ENCODE results near the gene BIRC2. TPM values are rescaled to one million over a fixed set of nuclear protein-coding genes. Genes with fewer than 3 reads are reported as not detected.
"Not testable (repeated sequence)": the region's sequence is repeated elsewhere in the genome, so short reads cannot be mapped to it uniquely, and the experiment has no call there.

Gene BIRC2
- polyA plus RNA-seq, 10 donors = 40.6 to 51.5 (median 47.2) TPM

DNA sequence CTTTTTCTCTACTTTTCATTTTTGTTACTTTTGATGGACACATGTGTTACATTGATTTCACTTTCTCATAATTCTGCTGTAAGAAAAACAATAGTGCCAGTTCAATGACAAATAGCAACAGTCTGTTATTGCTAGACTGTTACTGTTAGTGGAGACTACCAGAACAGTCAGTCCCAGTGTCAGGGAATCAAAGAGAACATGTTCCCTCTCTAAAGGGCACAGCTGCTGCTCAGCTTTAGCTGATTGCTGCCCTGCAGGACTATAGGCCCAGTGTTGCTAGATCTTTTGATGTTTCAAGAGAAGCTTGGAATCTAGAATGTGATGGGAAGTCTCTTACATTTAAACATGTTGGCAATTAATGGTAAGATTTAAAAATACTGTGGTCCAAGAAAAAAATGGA lies 26.3 kb upstream of the BIRC2 start:
- DNase-seq = no peak

DNA sequence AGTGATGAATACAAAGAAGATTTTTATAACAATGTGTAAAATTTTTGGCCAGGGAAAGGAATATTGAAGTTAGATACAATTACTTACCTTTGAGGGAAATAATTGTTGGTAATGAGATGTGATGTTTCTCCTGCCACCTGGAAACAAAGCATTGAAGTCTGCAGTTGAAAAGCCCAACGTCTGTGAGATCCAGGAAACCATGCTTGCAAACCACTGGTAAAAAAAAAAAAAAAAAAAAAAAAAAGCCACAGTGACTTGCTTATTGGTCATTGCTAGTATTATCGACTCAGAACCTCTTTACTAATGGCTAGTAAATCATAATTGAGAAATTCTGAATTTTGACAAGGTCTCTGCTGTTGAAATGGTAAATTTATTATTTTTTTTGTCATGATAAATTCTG lies 24.5 kb upstream of the BIRC2 start:
- DNase-seq = no peak

DNA sequence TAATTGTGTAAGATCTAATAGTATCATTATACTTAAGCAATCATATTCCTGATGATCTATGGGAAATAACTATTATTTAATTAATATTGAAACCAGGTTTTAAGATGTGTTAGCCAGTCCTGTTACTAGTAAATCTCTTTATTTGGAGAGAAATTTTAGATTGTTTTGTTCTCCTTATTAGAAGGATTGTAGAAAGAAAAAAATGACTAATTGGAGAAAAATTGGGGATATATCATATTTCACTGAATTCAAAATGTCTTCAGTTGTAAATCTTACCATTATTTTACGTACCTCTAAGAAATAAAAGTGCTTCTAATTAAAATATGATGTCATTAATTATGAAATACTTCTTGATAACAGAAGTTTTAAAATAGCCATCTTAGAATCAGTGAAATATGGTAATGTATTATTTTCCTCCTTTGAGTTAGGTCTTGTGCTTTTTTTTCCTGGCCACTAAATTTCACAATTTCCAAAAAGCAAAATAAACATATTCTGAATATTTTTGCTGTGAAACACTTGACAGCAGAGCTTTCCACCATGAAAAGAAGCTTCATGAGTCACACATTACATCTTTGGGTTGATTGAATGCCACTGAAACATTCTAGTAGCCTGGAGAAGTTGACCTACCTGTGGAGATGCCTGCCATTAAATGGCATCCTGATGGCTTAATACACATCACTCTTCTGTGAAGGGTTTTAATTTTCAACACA lies 23.3 kb upstream of the BIRC2 start:
- peak in 1 of 3 donors; percentile 58 for DNase-seq

DNA sequence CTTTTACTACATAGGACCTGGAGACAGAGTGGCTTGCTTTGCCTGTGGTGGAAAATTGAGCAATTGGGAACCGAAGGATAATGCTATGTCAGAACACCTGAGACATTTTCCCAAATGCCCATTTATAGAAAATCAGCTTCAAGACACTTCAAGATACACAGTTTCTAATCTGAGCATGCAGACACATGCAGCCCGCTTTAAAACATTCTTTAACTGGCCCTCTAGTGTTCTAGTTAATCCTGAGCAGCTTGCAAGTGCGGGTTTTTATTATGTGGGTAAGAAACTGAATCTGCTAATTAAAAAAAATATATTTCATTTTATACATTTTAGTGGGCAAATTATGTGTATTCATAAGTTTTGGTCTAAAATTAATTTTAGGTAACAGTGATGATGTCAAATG lies 21.9 kb upstream of the BIRC2 start:
- DNase-seq = no peak

DNA sequence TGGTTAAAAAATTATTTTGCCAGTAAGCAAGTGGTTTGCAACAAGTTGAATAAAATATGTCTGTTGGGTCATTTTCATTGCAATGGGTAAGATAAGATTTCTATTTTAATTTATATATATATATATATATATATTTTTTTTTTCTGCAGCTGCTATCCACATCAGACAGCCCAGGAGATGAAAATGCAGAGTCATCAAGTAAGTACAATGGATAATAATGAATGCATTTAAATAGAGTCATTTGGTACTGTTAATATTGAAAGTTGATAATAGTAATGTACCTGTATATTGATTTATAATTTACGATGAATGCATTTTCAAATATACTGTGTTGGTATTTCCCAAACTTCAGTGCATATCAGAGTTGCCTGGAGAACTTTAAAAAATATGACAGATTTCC lies 18.3 kb upstream of the BIRC2 start:
- DNase-seq = no peak

DNA sequence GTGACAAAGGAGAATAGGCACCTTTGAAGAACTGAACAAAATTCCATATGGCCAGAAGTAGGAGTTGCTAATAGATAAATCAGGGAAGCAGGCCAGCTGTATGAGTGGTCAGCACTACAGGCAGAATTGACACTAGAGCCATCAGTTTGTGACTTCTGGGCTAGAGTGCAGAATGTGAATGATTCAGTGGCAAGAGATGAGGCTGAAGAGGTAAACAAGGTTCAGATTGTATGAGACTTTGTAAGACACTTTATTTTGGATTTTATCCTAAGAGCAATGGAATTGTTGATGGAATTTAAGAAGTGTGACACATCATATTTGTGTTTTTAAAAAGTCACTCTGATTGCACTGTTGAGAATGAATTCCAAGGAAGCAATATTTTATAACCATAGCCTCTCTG lies 16.8 kb upstream of the BIRC2 start:
- DNase-seq = no peak

DNA sequence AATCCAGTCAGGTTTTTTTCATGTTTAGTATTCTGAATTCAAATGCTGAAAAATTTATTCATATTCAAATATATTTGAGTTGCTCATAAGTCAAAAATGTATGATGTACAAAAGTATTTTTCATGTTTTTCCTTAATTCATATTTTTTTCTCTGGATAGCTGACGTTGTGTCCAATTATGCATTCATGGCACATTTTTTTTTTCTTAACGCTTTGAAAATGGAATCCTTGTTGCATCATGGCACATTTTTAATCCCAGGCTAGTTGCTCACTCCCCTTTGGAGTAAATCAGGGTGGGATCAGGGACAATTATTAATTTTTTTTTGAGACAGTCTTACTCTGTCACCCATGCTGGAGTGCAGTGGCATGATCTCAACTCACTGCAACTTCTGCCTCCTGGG lies 15.7 kb upstream of the BIRC2 start:
- no peak for DNase-seq

DNA sequence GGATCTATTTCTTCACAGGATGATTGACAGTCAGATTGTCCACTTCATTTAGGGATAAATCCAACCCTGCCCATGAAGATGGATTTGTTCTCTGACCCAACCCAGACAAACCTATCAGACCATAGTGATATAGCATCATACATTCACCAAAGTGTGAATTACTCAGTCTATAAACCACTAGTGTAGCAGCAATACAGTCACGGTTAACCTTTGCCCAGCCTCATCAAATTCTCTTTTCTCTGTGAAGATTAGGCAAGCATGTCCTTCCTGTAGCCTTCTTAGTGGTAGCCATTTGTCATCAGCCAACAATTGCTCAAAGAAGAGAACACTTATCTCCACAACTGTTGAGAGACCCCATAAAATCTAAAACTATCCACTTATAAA lies 14.4 kb upstream of the BIRC2 start:
- DNase-seq = no peak

DNA sequence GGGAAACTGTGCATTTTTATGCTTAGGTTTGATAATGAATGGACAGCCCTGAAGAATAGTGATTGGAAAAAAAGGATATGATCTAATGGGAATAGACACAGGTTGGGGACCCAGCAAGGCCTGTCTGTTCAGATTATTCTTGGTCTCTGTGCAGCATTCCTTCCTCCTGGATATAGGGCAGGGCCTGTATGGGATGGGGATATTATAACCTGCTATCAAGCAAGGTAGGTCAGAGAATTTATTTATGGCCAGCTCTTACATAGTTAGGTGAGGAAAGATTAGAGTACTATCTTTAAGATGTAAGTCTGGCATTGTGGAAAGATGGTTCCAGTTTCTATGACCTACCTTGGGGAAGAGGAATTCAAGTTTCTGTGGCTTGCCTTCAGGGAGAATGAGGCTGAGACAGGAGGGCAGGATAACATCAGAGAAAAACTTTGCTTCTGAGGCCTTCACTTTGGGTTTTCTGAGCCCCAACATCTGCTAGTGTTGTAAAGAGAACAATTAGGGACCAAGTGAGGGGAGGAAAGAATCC lies 8.5 kb upstream of the BIRC2 start:
- DNase-seq = no peak

DNA sequence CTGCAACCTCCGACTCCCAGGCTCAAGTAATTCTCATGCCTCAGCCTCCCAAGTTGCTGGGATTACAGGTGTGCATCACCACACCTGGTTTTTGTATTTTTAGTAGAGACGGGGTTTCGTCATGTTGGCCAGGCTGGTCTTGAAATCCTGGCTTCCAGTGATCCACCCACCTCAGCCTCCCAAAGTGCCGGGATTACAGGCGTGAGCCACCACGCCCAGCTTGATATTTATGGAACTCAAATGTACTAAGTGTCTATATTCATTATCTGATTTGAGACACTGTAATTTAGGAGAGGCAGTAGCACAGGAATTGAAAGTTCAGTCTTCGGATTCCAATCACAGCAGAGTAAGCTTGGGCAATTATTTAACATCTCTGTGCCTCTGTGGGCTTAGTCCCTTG lies 5.7 kb upstream of the BIRC2 start:
- not testable (repeated sequence) for DNase-seq

DNA sequence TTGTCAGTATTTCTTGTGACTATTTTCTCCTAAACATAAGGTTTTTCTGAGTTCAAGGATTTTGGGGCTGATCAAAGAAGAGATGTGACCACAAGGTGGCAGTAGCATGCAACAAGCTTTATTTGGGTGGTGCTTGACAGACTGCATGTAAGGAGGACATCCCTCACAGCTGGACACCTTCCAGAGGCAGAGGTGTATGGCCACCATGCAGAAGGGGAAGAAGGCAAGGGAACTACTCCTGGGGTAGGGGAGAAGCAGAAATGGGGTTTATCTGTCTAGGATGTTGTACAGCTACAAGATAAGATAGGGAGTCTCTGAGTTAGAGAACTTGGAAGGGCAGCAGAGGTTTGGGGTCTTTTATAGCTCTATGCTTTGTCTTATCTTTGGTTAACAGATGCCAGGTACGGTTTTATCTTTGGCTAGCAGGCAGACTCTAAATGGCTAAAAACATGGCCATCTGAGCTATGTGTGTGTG lies 5.1 kb upstream of the BIRC2 start:
- DNase-seq = peak; percentile 79 to 91 (median 84)

DNA sequence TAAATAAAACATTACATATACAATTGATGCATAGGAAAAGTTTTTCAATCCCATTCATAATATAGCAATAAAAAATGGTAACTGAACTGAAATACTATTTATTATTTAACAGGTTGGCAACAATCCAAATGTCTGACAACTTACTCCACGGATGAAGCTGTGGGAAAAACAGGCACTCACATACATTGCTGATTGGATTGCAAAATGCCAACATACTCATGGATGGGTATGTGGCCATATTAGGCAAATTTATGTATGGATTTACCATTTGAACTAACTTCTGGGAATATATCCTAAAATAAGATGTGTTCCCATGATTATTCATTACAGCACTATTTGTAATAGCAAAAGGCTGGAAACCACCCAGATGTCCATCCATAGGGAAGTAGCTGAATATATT lies 3.2 kb upstream of the BIRC2 start:
- DNase-seq = peak in 1 of 3 donors; percentile 62

DNA sequence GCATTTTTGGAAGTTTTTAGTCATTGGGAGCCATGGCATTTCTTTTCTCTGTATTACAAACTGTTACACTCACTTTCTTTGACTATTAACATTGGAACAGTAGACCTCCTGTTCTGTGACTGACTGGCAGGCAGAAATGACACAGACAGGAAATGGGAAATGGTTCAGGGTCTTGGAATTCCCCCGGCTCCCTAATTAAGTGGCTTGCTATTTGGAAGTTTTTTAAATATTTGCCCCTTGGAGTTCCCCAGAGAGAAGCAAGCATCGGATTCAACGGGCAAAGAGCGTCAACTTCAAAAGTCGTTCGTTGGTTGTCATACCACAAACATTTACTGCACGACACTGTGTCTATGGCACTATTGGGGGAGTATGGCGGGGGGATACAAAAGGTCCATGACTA lies 1.1 kb upstream of the BIRC2 start:
- peak in 2 of 3 donors; percentile 42 to 74 for DNase-seq

DNA sequence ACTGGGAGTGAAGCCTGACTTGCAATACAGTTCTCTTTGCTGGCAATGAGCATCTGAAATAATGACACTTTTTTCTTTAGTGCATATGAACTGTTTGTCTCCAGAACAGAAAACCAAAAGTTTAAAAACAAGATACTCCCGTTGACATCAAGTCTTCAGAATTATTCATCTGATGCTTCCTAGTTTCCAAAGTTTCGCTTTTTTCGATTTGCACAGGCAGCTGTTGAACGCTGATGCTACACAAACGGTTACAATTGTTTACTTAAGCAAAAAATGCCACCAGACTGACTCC lies 612 bp upstream of the BIRC2 start:
- DNase-seq = no peak

DNA sequence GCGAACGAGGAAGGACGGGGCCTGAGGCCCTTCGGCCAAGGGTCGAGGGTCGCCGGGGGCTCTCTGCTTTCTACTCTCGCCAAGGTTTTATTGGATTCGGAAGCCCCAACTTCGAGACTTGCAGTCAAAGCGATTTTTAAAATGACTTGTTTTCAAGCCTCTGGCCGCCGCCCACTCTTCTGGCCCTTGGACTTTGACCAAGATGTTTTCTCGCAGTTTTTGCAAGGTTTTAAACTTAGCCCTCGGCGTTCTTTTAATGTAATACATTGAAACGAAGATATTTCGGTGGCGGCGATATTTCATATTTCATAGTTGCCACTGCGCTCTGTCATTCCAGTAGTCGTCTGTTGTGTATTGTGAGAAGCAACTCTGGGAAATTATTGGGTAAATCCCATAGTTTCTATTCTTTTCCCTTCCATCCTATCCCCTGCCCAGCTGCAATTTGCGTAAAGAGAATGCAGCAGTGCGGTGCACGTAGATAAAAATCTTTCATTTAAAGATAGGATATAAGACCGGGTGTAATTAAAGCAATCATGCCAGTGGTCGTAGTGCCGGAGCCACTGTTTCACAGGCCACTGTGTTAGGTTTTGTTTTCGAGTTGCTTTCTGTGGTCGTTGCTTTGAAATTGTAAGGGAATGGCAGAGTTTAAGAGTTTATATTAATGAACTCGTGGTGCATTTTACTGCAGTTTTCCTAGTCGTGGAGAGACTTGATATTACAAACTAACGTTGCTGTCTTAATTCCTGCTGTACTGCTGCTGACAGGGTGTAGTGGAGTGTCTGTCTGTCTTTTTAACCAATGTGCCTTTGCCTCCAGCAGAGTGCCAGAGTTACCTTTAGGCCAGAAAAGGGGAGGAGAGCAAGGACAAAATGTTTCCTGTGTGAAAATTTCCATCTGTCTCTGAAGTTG lies 702 bp downstream of the BIRC2 start:
- DNase-seq = peak in 2 of 3 donors; percentile 23 to 70

DNA sequence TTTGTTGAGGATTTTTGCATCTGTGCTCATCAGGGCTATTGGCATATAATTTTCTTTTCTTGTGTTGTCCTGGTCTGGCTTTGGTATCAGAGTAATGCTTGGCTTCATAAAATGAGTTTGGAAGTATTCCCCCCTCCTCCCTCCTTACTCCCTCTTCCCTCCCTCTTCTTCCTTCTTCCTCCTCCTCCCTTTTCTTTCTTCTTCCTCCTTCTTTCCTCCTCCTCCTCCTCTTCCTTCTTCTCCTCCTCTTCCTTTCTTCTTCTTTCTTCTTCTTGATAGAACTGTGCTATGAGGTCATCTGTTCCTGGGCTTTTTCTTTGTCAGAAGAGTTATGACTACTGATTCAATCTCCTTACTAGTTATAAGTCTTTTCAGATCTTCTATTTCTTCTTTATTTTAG lies 10.1 kb downstream of the BIRC2 start:
- no peak for DNase-seq

DNA sequence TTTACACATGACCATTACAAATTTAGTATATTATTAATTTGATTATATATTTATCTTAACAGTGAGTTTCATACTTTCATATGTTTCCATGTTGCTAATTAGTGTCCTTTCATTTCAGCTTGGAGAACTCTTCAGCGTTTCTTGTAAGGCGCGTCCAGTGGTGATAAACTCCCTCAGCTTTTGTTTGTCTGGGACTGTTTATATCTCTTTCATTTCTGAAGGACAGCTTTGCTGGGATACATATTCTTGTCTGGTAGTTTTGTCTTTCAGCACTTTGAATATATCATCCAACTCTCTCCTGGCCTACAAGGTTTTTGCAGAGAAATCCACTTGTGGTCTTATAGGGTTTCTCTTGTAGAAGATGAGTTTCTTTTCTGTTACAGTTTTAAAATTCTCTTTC lies 12.4 kb downstream of the BIRC2 start:
- DNase-seq = no peak

DNA sequence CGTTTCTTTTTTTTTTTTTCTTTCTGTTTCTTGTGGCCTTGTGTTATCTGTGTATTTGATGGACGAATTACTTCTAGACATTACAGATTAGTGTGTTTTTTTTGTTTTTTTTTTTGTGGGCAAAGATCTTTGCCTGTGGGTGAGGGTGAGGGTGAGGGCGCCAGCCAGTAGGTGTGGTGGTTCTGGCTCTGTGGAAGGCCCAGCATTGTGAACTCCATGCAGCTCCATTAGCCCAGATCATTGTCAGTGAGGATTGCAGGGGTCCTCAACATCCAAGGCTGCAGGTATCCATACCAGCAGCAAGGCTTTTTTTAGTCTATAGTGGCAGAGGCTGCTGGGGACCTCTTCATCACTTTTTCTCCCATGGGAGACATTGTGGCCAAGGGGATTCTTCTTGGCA lies 13.7 kb downstream of the BIRC2 start:
- no peak for DNase-seq

DNA sequence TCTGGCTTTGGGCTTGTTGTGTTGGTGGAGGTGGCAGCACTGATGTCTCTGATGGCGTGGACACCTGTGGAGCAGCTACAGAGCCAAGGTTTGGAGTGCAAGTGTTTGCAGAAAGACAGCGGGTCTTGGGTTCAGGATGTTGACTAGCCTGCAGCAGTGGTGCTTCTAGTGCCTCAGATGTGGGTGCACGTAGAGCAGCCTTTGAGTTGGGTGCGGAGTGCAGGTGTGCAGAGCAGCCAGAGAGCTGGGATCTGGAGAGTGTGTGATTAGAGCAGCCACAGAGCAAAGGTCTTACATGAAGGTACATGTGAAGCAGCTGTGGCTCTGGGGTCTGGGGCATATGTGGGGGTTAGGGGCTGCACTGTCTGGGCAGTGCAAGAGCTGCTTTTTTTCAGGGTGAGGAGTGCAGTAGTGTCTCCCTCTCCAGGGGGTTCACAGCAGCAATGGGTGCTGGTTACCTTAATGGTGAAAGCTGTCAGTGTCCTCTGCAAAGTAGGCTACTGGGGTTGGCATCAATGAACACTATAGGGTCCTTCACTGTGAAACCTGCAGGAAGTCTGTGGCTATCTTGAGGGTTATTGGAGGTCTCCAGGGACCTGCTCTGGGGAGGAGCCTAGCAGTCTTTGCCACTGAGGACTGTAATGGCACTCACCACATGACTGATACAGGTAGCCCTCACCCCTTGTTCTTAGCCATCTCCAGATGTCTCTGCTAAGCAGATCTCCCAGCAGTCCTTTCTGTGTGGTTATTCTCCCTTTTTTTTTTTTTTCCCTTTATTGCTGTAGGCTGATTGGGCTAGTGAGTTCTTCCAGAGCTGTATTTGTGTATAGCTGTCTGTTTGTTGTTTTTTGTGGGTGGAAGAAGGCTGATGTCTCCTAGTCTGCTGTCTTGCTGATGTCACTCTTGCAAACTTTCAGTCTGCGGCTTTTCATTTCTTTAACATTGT lies 14.3 kb downstream of the BIRC2 start:
- peak in 1 of 3 donors; percentile 9 for DNase-seq

DNA sequence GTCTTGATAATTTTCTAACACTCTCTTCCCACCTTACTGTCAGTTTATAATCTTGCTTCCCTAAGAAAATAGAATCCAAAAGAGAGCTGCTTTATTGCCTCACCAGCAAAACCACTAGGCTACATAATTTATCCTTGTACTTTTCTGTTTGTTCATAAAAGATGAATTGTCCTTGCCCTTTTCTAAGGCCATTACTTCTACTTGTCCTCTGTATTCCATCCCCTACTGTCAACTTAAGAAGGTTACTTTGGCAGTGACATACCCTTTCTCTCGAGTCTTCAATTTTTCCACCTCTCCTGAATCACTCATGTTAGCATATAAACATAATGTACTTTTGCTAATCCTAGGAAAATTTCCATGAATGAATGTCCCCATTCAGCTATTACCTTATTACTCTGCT lies 18.0 kb downstream of the BIRC2 start:
- no peak for DNase-seq

DNA sequence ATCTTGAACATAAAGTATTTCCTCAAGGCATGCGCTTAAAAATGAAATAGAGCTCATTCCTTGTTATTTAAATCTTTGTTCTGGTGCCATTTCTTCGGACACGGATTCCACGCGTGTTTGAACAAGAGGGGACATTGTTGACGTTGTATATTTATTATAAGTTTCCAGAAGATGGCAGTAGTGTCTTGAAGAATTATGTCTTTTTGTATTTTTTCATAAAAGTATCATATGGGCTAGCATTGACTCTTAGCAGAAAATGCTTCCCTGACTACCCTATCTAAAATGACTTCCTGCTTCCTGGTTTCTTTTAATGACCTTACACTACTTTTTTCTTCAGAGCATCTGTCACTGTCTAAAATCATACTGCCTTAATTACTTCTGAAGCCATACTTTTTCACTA lies 20.4 kb downstream of the BIRC2 start:
- peak in 1 of 3 donors; percentile 17 for DNase-seq

DNA sequence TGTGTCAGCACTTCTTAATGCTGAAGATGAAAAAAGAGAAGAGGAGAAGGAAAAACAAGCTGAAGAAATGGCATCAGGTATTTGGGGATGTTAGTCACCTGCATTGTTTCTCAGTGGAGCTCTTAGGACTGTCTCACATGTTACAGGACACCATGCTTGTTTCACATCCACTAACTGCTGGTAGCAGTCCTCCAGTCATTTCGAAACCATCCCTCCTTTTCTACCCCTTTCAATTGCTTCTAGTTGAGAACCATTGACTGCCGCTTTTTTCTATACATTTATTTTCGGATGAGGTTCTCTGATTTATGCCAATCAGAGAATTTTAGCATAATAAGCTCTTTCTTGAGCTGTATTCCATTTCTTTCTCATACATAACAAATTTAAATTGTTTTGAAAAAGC lies 21.5 kb downstream of the BIRC2 start:
- no peak for DNase-seq

Data from muscle of back (tissue), 11 donors.